Stimulated activated CD8-positive, alpha-beta memory T cell treated with anti-CD3 and anti-CD28 coated beads, Interleukin-4, amount 100 ng/mL, for 4 hours (primary cell): ENCODE measurements around the gene ABAT.
"Not testable (repeated sequence)": the region's sequence is repeated elsewhere in the genome, so short reads cannot be mapped to it uniquely, and the experiment has no call there.

Source experiments
- DNase-seq, 2 donors: peaks; one replicate each; pipeline ENCODE4 v3.0.0-alpha.2; 2020; ENCODE audit warnings: low read depth in 2 of 2, low spot score in 1 of 2

The ABAT gene

GRCh38 chr16:8775359-8775758, 100.9 kb downstream of the ABAT start:
- DNase-seq: no peak

- DNase-seq: no peak
Observed at GRCh38 chr16:8776129-8776584, 101.7 kb downstream of the ABAT start.

DNA sequence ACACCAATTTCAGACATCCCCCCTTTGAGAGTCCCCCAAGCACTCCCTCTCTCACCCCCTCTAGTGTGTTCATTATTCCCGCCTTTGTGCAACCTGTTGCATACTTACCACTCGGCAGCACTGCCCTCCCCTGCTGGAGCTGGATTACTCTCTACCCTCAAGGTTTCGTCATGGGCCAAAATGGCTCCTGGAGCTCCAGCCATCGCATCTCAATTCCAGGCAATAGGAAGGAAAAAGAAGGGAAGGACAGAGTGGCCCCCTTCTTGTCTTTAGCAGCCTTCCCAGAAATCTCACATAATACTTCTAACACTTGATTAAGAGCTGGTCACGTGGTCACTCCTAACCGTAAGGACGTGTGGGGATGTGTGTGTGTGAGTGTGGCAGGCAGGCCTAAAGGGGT, 102.8 kb downstream of the ABAT start:
- DNase-seq: no peak

DNA sequence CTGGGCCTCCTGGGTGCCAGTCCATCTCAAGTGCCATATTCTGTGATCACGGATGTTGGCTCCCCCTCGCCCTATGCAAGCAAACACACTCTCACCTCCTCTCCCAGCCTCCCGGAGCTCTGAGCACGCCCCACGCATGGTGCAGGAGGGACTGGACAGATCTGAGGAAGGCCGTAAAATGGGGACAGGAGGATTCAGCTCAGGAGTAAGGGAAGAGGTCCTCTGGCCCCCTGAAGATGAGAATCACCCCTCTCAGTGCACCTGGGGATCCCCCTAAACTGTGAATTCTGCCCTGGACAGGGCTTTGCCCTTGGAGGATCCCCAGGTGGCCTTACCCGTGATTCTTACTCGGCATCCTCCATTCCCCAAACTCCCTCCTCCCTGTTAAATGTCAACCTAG, 107.4 kb downstream of the ABAT start:
- no peak for DNase-seq

DNA sequence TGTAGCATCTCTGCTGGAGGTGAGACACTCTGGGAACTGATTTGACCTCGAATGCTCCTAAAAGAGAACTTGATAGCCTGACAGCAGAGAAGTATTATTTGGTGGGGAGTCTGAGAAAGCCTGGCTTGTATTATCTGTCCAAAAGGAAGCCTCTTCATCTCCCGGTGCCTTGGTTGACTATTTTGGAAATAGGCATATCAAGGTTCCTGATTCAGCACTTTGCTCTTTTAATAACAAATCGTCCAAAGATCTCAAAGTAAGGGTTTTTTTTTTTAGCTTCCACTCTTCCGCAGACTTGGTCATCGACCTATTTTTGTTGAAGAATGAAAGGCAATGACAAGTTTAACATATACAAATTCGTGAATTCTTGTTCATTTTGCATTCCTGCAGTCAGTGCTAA, 108.3 kb downstream of the ABAT start:
- no peak for DNase-seq

GRCh38 chr16:8785408-8785807, 111.0 kb downstream of the ABAT start:
- no peak for DNase-seq

DNA sequence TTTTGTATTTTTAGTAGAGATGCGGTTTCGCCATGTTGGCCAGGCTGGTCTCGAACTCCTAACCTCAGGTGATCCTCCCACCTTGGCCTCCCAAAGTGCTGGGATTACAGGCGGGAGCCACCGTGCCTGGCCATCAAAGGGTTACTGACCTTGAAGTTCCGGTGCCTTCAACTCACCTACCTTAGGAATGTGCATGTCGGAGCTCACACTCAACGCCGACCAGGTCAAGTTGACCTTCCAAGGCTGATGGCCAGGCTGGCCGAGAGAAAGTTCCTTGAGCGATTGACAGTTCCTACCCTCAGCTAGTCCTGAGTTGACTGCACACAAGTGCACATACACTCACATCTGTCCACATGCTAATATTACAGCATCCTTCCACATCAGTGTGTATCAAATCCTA, 111.9 kb downstream of the ABAT start:
- DNase-seq: not testable (repeated sequence)

DNA sequence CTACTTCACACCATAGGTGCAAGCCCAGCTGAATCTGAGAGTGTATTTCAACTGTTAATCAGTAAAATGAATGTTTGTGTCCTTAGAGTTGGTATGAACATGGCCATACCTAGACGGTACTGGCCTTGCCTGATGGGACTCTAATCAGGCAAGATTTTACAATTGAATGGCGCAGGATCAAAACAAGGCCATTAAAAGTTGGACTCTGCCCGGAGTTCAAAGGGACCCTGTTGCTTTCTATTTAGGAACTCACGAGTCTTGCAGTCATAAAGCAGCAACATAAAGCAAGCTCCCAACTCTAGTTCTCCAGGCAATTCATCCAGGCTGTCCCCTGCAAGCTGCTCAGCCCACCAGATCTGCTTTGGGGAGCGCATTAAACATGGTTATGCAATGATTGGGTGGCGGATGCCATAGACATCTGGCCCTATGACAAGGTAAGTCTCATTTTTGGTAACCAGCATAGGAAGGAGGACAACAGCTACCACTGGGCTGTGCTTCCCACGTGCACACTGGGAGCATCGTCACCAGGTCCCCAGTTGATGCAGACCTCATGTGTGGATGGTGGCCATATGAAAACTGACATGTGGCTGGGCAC, 114.3 kb downstream of the ABAT start:
- no peak for DNase-seq

DNA sequence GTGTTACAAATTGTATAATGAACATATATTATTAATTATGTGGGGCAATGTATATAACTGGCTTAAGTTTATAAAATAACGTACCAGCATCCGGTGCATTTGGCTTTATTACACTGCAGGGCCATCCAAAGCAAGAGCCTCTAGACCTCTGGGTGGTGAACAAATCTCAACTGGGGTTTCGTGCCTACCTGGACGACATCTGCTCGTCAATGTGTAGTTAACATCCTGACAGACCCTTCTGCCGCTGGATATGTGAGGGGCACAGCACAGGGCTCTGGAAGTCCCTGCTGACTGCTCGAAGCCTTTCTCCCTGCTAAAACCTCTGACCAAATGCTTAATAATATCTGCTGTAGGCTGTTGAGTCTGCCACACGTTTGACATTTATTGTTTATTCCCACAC, 120.7 kb downstream of the ABAT start:
- no peak for DNase-seq

DNA sequence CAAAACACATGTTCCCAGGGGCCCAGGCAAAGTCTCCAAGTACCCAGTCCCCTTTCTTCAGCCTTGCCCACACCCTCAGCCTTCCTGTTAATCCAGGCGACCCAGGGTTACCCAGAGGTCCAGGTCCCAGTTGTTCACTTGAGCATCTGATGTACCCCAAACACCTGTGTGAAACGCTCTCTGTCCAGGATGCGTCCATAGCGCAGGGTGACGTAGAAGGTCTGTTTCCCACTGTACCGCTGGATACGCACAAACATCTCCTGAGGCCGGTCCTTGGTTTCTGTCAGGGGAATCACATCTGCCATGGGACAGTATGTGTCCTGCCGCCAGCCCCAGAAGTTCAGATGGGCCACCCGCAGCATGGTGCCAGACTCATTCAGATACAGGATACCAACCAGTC, 121.4 kb downstream of the ABAT start:
- no peak for DNase-seq

GRCh38 chr16:8796469-8797363, 122.3 kb downstream of the ABAT start:
- DNase-seq: no peak

DNA sequence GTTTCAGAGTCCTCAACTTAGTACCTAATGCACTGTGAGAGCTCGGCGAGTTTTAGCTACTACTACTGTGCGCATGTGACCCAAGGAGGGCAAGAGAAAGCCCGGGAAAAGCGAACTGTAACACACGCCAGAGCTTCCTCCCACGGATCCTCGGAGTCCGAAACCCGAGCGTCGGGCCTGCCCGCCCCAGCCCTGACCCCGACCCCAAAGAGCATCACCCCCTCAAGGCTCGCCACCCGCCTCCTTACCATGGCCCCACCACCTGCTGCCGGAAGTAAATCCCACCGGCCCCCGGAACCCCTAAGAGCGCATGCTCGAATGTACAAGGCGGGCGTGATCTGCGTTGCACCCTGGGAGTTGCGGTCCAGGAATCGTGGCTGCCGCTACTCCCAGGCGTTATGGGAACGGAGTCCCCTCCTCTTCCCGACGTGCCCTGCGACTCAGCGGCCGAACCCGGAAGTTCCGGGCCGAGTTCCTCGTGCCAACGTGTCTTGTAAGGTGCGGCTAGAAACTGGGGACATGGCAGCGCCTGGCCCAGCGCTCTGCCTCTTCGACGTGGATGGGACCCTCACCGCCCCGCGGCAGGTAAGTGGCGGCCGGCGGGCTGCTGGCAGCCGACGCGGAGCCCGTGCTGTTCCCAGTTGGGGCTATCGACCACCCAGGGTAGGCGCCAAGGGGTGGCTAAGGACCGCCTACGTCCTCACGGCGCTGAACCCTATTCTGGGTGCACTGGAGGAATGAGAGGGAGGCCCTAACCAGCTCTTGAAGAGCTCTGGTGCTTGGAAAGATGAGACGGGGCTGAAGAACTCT, 123.2 kb downstream of the ABAT start, which contains the start of the genes PMM2 and TMEM186:
PMM2 (plus strand) TSS at position 476 of the 810 bp plus-strand sequence; CDS start at position 520, 44 bp downstream.
TMEM186 (minus strand) TSS at position 276 of the 810 bp plus-strand sequence; CDS start at position 251, 25 bp downstream.
- DNase-seq: peak; percentile 90 to 93

GRCh38 chr16:8798174-8798527, 123.7 kb downstream of the ABAT start:
- peak in 1 of 2 donors; percentile 6 for DNase-seq

- DNase-seq: no peak
Observed at GRCh38 chr16:8798535-8799157, 124.2 kb downstream of the ABAT start.

GRCh38 chr16:8801701-8802100, 127.3 kb downstream of the ABAT start:
- no peak for DNase-seq

GRCh38 chr16:8803733-8804132, 129.3 kb downstream of the ABAT start:
- not testable (repeated sequence) for DNase-seq

- DNase-seq: no peak
Observed at GRCh38 chr16:8804313-8804712, 129.9 kb downstream of the ABAT start.

- DNase-seq: no peak
Observed at GRCh38 chr16:8806272-8806983, 132.0 kb downstream of the ABAT start.

GRCh38 chr16:8807189-8807588, 132.8 kb downstream of the ABAT start:
- DNase-seq: no peak

DNA sequence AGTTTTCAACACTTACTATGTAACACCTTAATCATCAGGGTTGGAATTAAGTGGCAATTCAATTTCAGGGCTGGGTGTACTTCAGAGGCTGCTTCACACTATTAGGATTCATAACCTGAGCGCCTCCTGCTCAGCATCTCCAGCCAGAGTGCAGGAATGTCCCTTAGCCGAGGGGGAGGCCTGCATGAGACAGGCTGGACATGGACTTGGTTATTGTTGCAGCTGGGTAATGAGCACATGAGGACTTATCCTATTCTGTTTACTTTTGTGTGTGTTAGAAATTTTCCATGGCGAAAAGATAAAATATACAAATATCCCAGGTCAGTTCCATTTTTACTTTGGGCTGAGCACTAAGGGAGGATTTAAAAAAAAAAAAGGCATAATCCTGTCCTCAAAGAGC, 133.6 kb downstream of the ABAT start:
- DNase-seq: no peak
